Neuronal stem cell (in vitro differentiated cells): Measurements from ENCODE around the gene SUSD1.
"Not testable (repeated sequence)": the region's sequence is repeated elsewhere in the genome, so short reads cannot be mapped to it uniquely, and the experiment has no call there.

Source experiments
- DNase-seq: peaks from one replicate; pipeline ENCODE4 v3.0.0-alpha.2; 2013; ENCODE audit warnings: low spot score
- H2AFZ ChIP-seq: one replicate; pipeline ENCODE4 v1.6.1; 2013; ENCODE audit warnings: mild to moderate bottlenecking, low read length, inconsistent platforms
- H2AK5ac ChIP-seq: 2 replicates; pipeline ENCODE4 v1.6.1; 2013; ENCODE audit warnings: low read depth, mild to moderate bottlenecking, inconsistent platforms, low read length, moderate library complexity, mixed read lengths
- H2BK120ac ChIP-seq: 2 replicates; pipeline ENCODE4 v1.6.1; 2013; ENCODE audit warnings: low read depth, mild to moderate bottlenecking, inconsistent platforms, low read length, moderate library complexity, mixed read lengths
- H2BK12ac ChIP-seq: one replicate; pipeline ENCODE4 v1.6.1; 2013; ENCODE audit warnings: low read length, inconsistent platforms
- H2BK15ac ChIP-seq: 2 replicates; pipeline ENCODE4 v1.6.1; 2013; ENCODE audit warnings: mild to moderate bottlenecking, low read length, inconsistent platforms, mixed read lengths
- H2BK5ac ChIP-seq: one replicate; pipeline ENCODE4 v1.6.1; 2013; ENCODE audit warnings: inconsistent platforms, mild to moderate bottlenecking, low read length, moderate library complexity
- H3K14ac ChIP-seq: one replicate; pipeline ENCODE4 v1.6.1; 2013; ENCODE audit warnings: low read length, inconsistent platforms
- H3K18ac ChIP-seq: 2 replicates; pipeline ENCODE4 v1.6.1; 2013; ENCODE audit warnings: low read length, inconsistent platforms
- H3K23ac ChIP-seq: 2 replicates; pipeline ENCODE4 v1.6.1; 2013; ENCODE audit warnings: low read depth, mild to moderate bottlenecking, mixed read lengths, low read length, inconsistent platforms; ENCODE audit not compliant: poor library complexity
- H3K27ac ChIP-seq: replicated peaks from 3 replicates; pipeline ENCODE4 v1.5.1; 2013; ENCODE audit warnings: low read length, inconsistent platforms
- H3K27me3 ChIP-seq, 3 experiments: 2 replicates each; pipeline ENCODE4 v1.6.1; 2013; ENCODE audit warnings: low read length in 3 of 3, mild to moderate bottlenecking in 2 of 3, inconsistent platforms in 1 of 3, low read depth in 1 of 3, mixed read lengths in 1 of 3, moderate library complexity in 1 of 3; ENCODE audit not compliant: control insufficient read depth in 3 of 3, insufficient read depth in 3 of 3
- H3K36me3 ChIP-seq, 2 donors: replicated peaks in 1 of 2; 2 replicates each; pipeline ENCODE4 v1.6.1; 2013; ENCODE audit warnings: low read length in 2 of 2; ENCODE audit not compliant: control insufficient read depth in 2 of 2, insufficient read depth in 2 of 2
- H3K4ac ChIP-seq: 2 replicates; pipeline ENCODE4 v1.6.1; 2013; ENCODE audit warnings: inconsistent platforms, mild to moderate bottlenecking, low read length, moderate library complexity
- H3K4me1 ChIP-seq, 2 donors: 1 replicate in 1 of 2; 2 replicates in 1 of 2; pipeline ENCODE4 v1.6.1; 2013; ENCODE audit warnings: low read length in 2 of 2, low read depth in 1 of 2; ENCODE audit not compliant: control insufficient read depth in 2 of 2, insufficient read depth in 1 of 2
- H3K4me2 ChIP-seq: one replicate; pipeline ENCODE4 v1.6.1; 2013; ENCODE audit warnings: mild to moderate bottlenecking, low read length, inconsistent platforms; ENCODE audit not compliant: insufficient read depth, poor library complexity, severe bottlenecking
- H3K4me3 ChIP-seq, 2 donors: 2 replicates each; pipeline ENCODE4 v1.5.1; 2013; ENCODE audit warnings: low read length in 2 of 2, mild to moderate bottlenecking in 2 of 2, inconsistent platforms in 1 of 2, moderate library complexity in 1 of 2
- H3K79me1 ChIP-seq: one replicate; pipeline ENCODE4 v1.6.1; 2013; ENCODE audit warnings: low read depth, mild to moderate bottlenecking, inconsistent platforms, low read length, moderate library complexity
- H3K9ac ChIP-seq: one replicate; pipeline ENCODE4 v1.6.1; 2013; ENCODE audit warnings: mild to moderate bottlenecking, low read depth, low read length, inconsistent platforms; ENCODE audit not compliant: poor library complexity
- H3K9me3 ChIP-seq, 2 donors: replicated peaks in 1 of 2; 2 replicates each; pipeline versions ENCODE3 to v1.6.1; 2013; ENCODE audit warnings: low read length in 2 of 2, mild to moderate bottlenecking in 2 of 2, inconsistent platforms in 1 of 2, low read depth in 1 of 2, mixed read lengths in 1 of 2, moderate library complexity in 1 of 2; ENCODE audit not compliant: control insufficient read depth in 2 of 2, insufficient read depth in 1 of 2
- H4K8ac ChIP-seq: one replicate; pipeline ENCODE4 v1.6.1; 2013; ENCODE audit warnings: low read depth, mild to moderate bottlenecking, inconsistent platforms, low read length, moderate library complexity
- H4K91ac ChIP-seq: one replicate; pipeline ENCODE4 v1.6.1; 2013; ENCODE audit warnings: low read length, low read depth, mild to moderate bottlenecking, inconsistent platforms; ENCODE audit not compliant: poor library complexity
- WGBS, 2 donors: extraction: QIAGEN DNeasy Blood & Tissue Kit; methylation state at CpG; one replicate each; pipeline ENCODE4 v1.1.7; 2013; ENCODE audit warnings: missing lambda C conversion rate in 2 of 2, mixed read lengths in 1 of 2; ENCODE audit not compliant: insufficient read length in 2 of 2, insufficient replicate concordance in 1 of 2; ENCODE audit errors: extremely low coverage in 2 of 2; 5-methylcytosine and 5-hydroxymethylcytosine counted together

The SUSD1 gene

DNA sequence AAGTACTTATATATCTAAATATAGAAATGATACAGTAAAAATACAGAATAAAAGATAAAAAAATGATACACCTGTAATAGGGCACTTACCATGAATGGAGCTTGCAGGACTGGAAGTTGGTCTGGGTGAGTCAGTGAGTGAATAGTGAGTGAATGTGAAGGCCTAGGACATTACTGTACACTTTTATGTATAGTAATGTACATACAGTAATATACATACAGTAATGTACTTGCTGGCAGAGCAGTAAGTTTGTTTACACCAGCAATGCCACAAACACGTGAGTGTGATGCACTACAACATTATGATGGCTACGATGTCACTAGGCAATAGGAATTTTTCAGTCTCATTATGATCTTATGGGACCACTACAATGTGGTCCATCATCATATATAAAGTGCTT, 34.2 kb downstream of the SUSD1 start:
- no CpG with 5 or more reads among the region's 2 CpGs for WGBS, 2 donors
- Histone ChIP-seq H3K4ac (no peak overlapping the region), H4K91ac (no peak overlapping the region), H3K4me1 (no peaks in the 10 kb centered on the region), H3K4me3 (no peak overlapping the region), H2BK15ac (no peak overlapping the region), H2BK5ac (no peak overlapping the region), H3K18ac (no peak overlapping the region), H3K14ac (no peak overlapping the region), H4K8ac (no peak overlapping the region), H3K9ac (no peak overlapping the region), H3K9me3 (no peaks in the 10 kb centered on the region), H3K27me3 (no peaks in the 10 kb centered on the region), H2AK5ac (no peak overlapping the region), H3K79me1 (no peaks in the 10 kb centered on the region), H2AFZ (no peak overlapping the region), H2BK120ac (no peak overlapping the region), H3K4me2 (no peak overlapping the region), H3K23ac (no peak overlapping the region), H3K36me3 (no peaks in the 10 kb centered on the region), H2BK12ac (no peak overlapping the region), H3K27ac (no peak overlapping the region)
- DNase-seq: no peak

DNA sequence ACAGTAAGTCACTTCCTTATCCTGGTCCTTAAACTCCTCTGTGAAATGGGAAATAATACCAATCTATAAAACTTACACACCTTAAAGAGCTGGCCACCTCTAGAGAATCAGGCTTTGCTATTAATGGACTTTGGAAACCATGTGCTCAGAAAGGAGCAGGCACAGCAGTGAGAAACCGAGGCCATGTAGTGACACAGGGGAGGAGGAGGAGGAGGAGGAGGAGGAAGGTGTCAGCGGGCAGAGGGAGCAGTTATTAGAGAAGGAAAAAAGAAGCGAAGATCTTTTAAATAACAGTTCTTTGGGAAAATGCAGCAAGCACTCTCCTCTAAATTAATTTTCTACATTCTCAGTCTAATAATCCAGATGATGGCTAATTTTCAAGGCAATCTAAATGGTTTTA, 38.0 kb downstream of the SUSD1 start:
- Histone ChIP-seq H3K27me3 (no peaks in the 10 kb centered on the region), H3K9me3 (peaks cover 0 to 2% of the 10 kb centered on the region in 2 donors), H3K9ac (no peak overlapping the region), H3K79me1 (no peaks in the 10 kb centered on the region), H2BK15ac (no peak overlapping the region), H3K4me2 (no peak overlapping the region), H3K23ac (no peak overlapping the region), H2BK5ac (no peak overlapping the region), H2AFZ (no peak overlapping the region), H3K4me3 (no peak overlapping the region), H2BK120ac (no peak overlapping the region), H3K36me3 (no peaks in the 10 kb centered on the region), H3K4ac (no peak overlapping the region), H2BK12ac (no peak overlapping the region), H3K14ac (no peak overlapping the region), H4K8ac (no peak overlapping the region), H4K91ac (no peak overlapping the region), H3K27ac (no peak overlapping the region), H2AK5ac (no peak overlapping the region), H3K4me1 (no peaks in the 10 kb centered on the region), H3K18ac (no peak overlapping the region)
- no CpG with 5 or more reads among the region's 3 CpGs for WGBS, 2 donors
- no peak for DNase-seq

DNA sequence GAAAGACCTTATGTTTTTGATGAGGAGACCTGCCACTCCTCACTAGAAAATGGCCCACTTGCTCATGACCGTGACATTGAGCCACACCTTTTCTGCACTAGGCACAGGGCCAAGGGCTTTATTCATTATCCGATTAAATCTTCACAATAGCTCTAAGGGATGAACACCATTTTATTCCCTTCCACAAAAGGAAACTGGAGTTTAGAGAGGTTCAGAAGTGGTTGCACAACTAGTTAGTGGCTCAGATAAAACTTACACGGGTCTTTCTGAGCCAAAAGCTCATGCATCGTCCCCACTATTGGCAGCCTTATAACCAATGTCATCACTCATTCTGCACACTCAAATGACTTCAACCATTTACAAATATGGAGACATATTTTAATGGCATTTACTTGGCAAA, 39.4 kb downstream of the SUSD1 start:
- Histone ChIP-seq H4K8ac (no peak overlapping the region), H2BK120ac (no peak overlapping the region), H3K4me1 (no peaks in the 10 kb centered on the region), H3K36me3 (no peaks in the 10 kb centered on the region), H3K9ac (no peak overlapping the region), H3K18ac (no peak overlapping the region), H3K4me3 (no peak overlapping the region), H3K4me2 (no peak overlapping the region), H3K4ac (no peak overlapping the region), H2BK15ac (no peak overlapping the region), H2AFZ (no peak overlapping the region), H3K79me1 (no peaks in the 10 kb centered on the region), H2BK12ac (no peak overlapping the region), H3K14ac (no peak overlapping the region), H3K9me3 (peaks cover 0 to 2% of the 10 kb centered on the region in 2 donors), H3K27me3 (no peaks in the 10 kb centered on the region), H2BK5ac (no peak overlapping the region), H3K23ac (no peak overlapping the region), H4K91ac (no peak overlapping the region), H3K27ac (no peak overlapping the region), H2AK5ac (no peak overlapping the region)
- WGBS, 2 donors: no CpG with 5 or more reads among the region's 4 CpGs
- no peak for DNase-seq

- not testable (repeated sequence) for H2AFZ ChIP-seq, DNase-seq, H3K4me1 ChIP-seq, H3K79me1 ChIP-seq, H3K4me2 ChIP-seq, H4K8ac ChIP-seq, H2BK12ac ChIP-seq, H3K14ac ChIP-seq, H3K18ac ChIP-seq, H2BK5ac ChIP-seq, H3K4ac ChIP-seq, H3K23ac ChIP-seq, H4K91ac ChIP-seq, H2AK5ac ChIP-seq, H3K27me3 ChIP-seq, H3K4me3 ChIP-seq, H2BK15ac ChIP-seq, H3K36me3 ChIP-seq, H3K9me3 ChIP-seq, H2BK120ac ChIP-seq, H3K9ac ChIP-seq, H3K27ac ChIP-seq
- no CpG with 5 or more reads among the region's 1 CpG for WGBS, 2 donors
These were observed 41.3 kb downstream of the SUSD1 start for GRCh38 chr9:112133806-112134205.
